ENCODE measurements around the gene THPO.

DNA sequence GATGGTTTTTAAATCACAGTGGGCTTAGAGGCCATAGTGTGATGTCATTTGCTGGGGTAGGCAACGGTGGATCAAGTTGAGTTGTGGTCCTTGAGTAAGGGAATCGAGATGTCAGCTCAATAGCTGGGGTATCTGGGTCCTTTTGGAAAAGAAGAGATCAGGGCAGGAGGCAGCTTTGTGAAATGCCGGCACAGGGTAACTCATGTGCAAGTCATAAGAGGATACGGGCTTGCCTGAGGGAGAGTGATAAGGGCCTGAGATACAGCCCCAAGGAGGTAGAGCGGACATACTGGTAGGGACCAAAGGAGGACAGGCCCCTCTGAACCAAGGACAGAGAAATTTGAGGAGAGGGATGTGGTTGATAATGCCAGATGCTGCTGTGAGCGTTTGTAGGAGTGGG lies 44.8 kb downstream of the THPO start:
- TF ChIP-seq, protein P1, sequence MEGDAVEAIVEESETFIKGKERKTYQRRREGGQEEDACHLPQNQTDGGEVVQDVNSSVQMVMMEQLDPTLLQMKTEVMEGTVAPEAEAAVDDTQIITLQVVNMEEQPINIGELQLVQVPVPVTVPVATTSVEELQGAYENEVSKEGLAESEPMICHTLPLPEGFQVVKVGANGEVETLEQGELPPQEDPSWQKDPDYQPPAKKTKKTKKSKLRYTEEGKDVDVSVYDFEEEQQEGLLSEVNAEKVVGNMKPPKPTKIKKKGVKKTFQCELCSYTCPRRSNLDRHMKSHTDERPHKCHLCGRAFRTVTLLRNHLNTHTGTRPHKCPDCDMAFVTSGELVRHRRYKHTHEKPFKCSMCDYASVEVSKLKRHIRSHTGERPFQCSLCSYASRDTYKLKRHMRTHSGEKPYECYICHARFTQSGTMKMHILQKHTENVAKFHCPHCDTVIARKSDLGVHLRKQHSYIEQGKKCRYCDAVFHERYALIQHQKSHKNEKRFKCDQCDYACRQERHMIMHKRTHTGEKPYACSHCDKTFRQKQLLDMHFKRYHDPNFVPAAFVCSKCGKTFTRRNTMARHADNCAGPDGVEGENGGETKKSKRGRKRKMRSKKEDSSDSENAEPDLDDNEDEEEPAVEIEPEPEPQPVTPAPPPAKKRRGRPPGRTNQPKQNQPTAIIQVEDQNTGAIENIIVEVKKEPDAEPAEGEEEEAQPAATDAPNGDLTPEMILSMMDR (IDR thresholded peaks at IDR 0.05), result no peak
- TF ChIP-seq POLR2A (IDR thresholded peaks at IDR 0.05), result no peak

All from upper lobe of left lung (tissue), 4 donors.